SK-N-SH (cell line): ENCODE measurements around the gene ITGAE.
A peak's percentile ranks its signal among the peaks of the same experiment; 100 is the strongest.

ENCODE experiments used
- CTCF ChIP-seq: fragments of 200-600 bp; sonication (generic); IDR thresholded peaks from 2 replicates; pipeline ENCODE4 v1.6.1; 2017; ENCODE audit warnings: antibody characterized with exemption, mild to moderate bottlenecking, moderate library complexity
- FOSL2 ChIP-seq: IDR thresholded peaks from 2 replicates; pipeline ENCODE4 v1.4.0; 2012; ENCODE audit warnings: low read depth, mild to moderate bottlenecking, moderate library complexity, borderline replicate concordance
- MXI1 ChIP-seq: IDR thresholded peaks from 2 replicates; pipeline ENCODE4 v1.6.1; 2012; ENCODE audit warnings: mild to moderate bottlenecking, low read depth, low read length, improper control_type of control experiment
- PBX3 ChIP-seq: IDR thresholded peaks from 2 replicates; pipeline ENCODE4; 2012
- POLR2AphosphoS5 ChIP-seq: IDR thresholded peaks from 2 replicates; pipeline ENCODE4 v1.6.1; 2012; ENCODE audit warnings: low read depth, low read length
- RAD21 ChIP-seq: IDR thresholded peaks from 2 replicates; pipeline ENCODE4 v1.6.1; 2012; ENCODE audit warnings: mild to moderate bottlenecking, low read length
- SMC3 ChIP-seq: IDR thresholded peaks from 2 replicates; pipeline ENCODE4 v1.6.1; 2012; ENCODE audit warnings: low read depth, low read length, improper control_type of control experiment
- USF2 ChIP-seq: fragments of 150-350 bp; IDR thresholded peaks from 2 replicates; pipeline ENCODE4 v1.6.1; 2017; ENCODE audit warnings: antibody characterized with exemption, low read length, low read depth, borderline replicate concordance

- TF ChIP-seq CTCF = no peak
- no peak for TF ChIP-seq FOSL2
- no peak for TF ChIP-seq SMC3
- TF ChIP-seq MXI1 = peak; percentile 46; the same call in 1 of the 2 replicates
- no peak for TF ChIP-seq PBX3
- TF ChIP-seq POLR2AphosphoS5 = no peak
- no peak for TF ChIP-seq USF2
- no peak for TF ChIP-seq RAD21
Measured at GRCh38 chr17:3695723-3696411, 105.1 kb downstream of the ITGAE start, which contains the start of gene P2RX5.
